ENCODE data around the gene PSENEN.

PSENEN gene

GRCh38 chr19:35736913-35737886 is 8.3 kb upstream of the PSENEN start:
- no peak for DNase-seq

- no peak for DNase-seq
Observed at GRCh38 chr19:35738021-35738886, 7.2 kb upstream of the PSENEN start.

- no peak for DNase-seq
Observed at GRCh38 chr19:35738887-35739229, 6.6 kb upstream of the PSENEN start.

GRCh38 chr19:35739275-35740107 is 6.0 kb upstream of the PSENEN start:
- no peak for DNase-seq

- no peak for DNase-seq
Observed at GRCh38 chr19:35740108-35740422, 5.4 kb upstream of the PSENEN start.

- DNase-seq, result peak; percentile 88
Observed at GRCh38 chr19:35740423-35741202, 4.8 kb upstream of the PSENEN start.

- no peak for DNase-seq
Observed at GRCh38 chr19:35741203-35741515, 4.3 kb upstream of the PSENEN start.

- no peak for DNase-seq
Observed at GRCh38 chr19:35742121-35742724, 3.2 kb upstream of the PSENEN start, which contains the start of gene IGFLR1. IGFLR1 (minus strand) TSS chr19:35742452; CDS start chr19:35741180, 1,272 bp downstream.

- DNase-seq, result no peak
Observed at GRCh38 chr19:35743640-35744429, 1.6 kb upstream of the PSENEN start.

- peak; percentile 76 for DNase-seq
Observed at GRCh38 chr19:35744430-35745327, 772 bp upstream of the PSENEN start.

- no peak for DNase-seq
Observed at GRCh38 chr19:35746087-35746462, 624 bp downstream of the PSENEN start.

GRCh38 chr19:35746531-35746930 is 1.1 kb downstream of the PSENEN start:
- DNase-seq, result no peak

- DNase-seq, result peak; percentile 93
Observed at GRCh38 chr19:35748106-35749020, 2.9 kb downstream of the PSENEN start, which contains the start of gene LIN37. LIN37 (plus strand) TSS chr19:35748576; CDS start chr19:35748725, 149 bp downstream.

GRCh38 chr19:35750167-35750566 is 4.7 kb downstream of the PSENEN start:
- DNase-seq, result no peak

GRCh38 chr19:35751839-35752745 is 6.6 kb downstream of the PSENEN start:
- no peak for DNase-seq

- DNase-seq, result no peak
Observed at GRCh38 chr19:35752746-35753350, 7.4 kb downstream of the PSENEN start.

All from NCI-H1417 treated with DMSO at 0.1 percent for 48 hours (cell line).